ENCODE measurements around the gene MAPK8IP3. TPM values are rescaled to one million over a fixed set of nuclear protein-coding genes. Genes with fewer than 3 reads are reported as not detected.

The MAPK8IP3 gene
- total RNA-seq, 4 donors from 2014 or later = 56.0 to 206 (median 82.1) TPM

- Histone ChIP-seq H3K4me3 (no peak overlapping the region), H3K27ac (peak overlapping the region; percentile 56), H3K27me3 (no peaks in the 10 kb centered on the region), H3K4me1 (peaks cover 32% of the 10 kb centered on the region), H3K9me3 (no peaks in the 10 kb centered on the region), H3K36me3 (peaks cover 33% of the 10 kb centered on the region)
- TF ChIP-seq CTCF (IDR thresholded peaks at IDR 0.05) (peak; percentile 76 to 82), POLR2A (IDR thresholded peaks at IDR 0.05) (no peak), EP300 (IDR thresholded peaks at IDR 0.05) (no peak), POLR2AphosphoS5 (IDR thresholded peaks at IDR 0.05) (no peak)
- no peak for DNase-seq (ENCODE audit: low spot score in 2 of 2)
- 42% methylated on average over 6 of the region's 6 CpGs for WGBS
Measured at GRCh38 chr16:1723450-1724147, 17.6 kb downstream of the MAPK8IP3 start.

GRCh38 chr16:1724491-1724890 lies 18.5 kb downstream of the MAPK8IP3 start:
- H3K36me3 ChIP-seq = peaks cover 42% of the 10 kb centered on the region
- no peak for DNase-seq (ENCODE audit: low spot score in 2 of 2)
- WGBS = 85% methylated on average over 11 of the region's 12 CpGs

GRCh38 chr16:1726661-1727502 lies 20.9 kb downstream of the MAPK8IP3 start:
- Histone ChIP-seq H3K9me3 (no peaks in the 10 kb centered on the region), H3K27me3 (no peaks in the 10 kb centered on the region), H3K4me3 (no peak overlapping the region), H3K4me1 (peaks cover 28% of the 10 kb centered on the region), H3K36me3 (peaks cover 51% of the 10 kb centered on the region), H3K27ac (no peak overlapping the region)
- no peak for DNase-seq (ENCODE audit: low spot score in 2 of 2)
- 95% methylated on average over 27 of the region's 32 CpGs for WGBS
- TF ChIP-seq CTCF (IDR thresholded peaks at IDR 0.05) = no peak

More at GRCh38 chr16:1724491-1724890, 18.5 kb downstream of the MAPK8IP3 start:
- H3K4me3 ChIP-seq = no peak overlapping the region
- H3K27me3 ChIP-seq = no peaks in the 10 kb centered on the region
- peaks cover 32% of the 10 kb centered on the region for H3K4me1 ChIP-seq
- H3K27ac ChIP-seq = no peak overlapping the region
- no peaks in the 10 kb centered on the region for H3K9me3 ChIP-seq
- TF ChIP-seq EP300 (IDR thresholded peaks at IDR 0.05) (no peak), POLR2AphosphoS5 (IDR thresholded peaks at IDR 0.05) (no peak), POLR2A (IDR thresholded peaks at IDR 0.05) (no peak), CTCF (IDR thresholded peaks at IDR 0.05) (no peak)

GRCh38 chr16:1727651-1728624 lies 21.9 kb downstream of the MAPK8IP3 start:
- no peak overlapping the region for H3K4me3 ChIP-seq
- peaks cover 25% of the 10 kb centered on the region for H3K4me1 ChIP-seq
- 97% methylated on average over 25 of the region's 37 CpGs for WGBS
- no peak for TF ChIP-seq POLR2AphosphoS5 (IDR thresholded peaks at IDR 0.05)
- TF ChIP-seq EP300 (IDR thresholded peaks at IDR 0.05) = no peak
- no peak for TF ChIP-seq CTCF (IDR thresholded peaks at IDR 0.05)
- no peak for TF ChIP-seq POLR2A (IDR thresholded peaks at IDR 0.05)
- no peaks in the 10 kb centered on the region for H3K9me3 ChIP-seq
- no peak overlapping the region for H3K27ac ChIP-seq
- no peak for DNase-seq (ENCODE audit: low spot score in 2 of 2)
- H3K27me3 ChIP-seq = no peaks in the 10 kb centered on the region
- peaks cover 62% of the 10 kb centered on the region for H3K36me3 ChIP-seq

Data from suprapubic skin (tissue), 4 donors.